ENCODE measurements around the gene TFCP2. TPM values are rescaled to one million over a fixed set of nuclear protein-coding genes. Genes with fewer than 3 reads are reported as not detected.

Gene TFCP2
- total and polyA plus RNA-seq, 8 donors, result 6.7 to 56.2 (median 9.2) TPM

- WGBS, 5 donors, result 88 to 99% (median 93%) methylated on average over 4 to 7 of the region's 7 CpGs
- intact Hi-C loops (cut with DNase I; ENCODE audit: low total_unique reads), result no loop called here
- Histone ChIP-seq H3K27ac (no peak overlapping the region), H3K36me3 (peaks cover 0 to 53% (median 46%) of the 10 kb centered on the region in 4 donors), H3K4me3 (no peak overlapping the region), H3K4me1 (no peaks in the 10 kb centered on the region), H3K9me3 (no peaks in the 10 kb centered on the region), H3K27me3 (no peaks in the 10 kb centered on the region)
- DNase-seq, result no peak
- TF ChIP-seq POLR2AphosphoS5 (IDR thresholded peaks at IDR 0.05), result no peak
- no peak for TF ChIP-seq POLR2A (IDR thresholded peaks at IDR 0.05)
- TF ChIP-seq CTCF (IDR thresholded peaks at IDR 0.05), result no peak
- TF ChIP-seq EP300 (IDR thresholded peaks at IDR 0.05), result no peak
These were observed 22.9 kb upstream of the TFCP2 start for GRCh38 chr12:51195841-51196240.

- H3K36me3 ChIP-seq, result peaks cover 6 to 45% (median 38%) of the 10 kb centered on the region in 4 donors
- no peak overlapping the region for H3K4me3 ChIP-seq
- H3K9me3 ChIP-seq, result no peaks in the 10 kb centered on the region
- no peaks in the 10 kb centered on the region for H3K27me3 ChIP-seq
- H3K4me1 ChIP-seq, result no peaks in the 10 kb centered on the region
- TF ChIP-seq POLR2A (IDR thresholded peaks at IDR 0.05) (no peak), EP300 (IDR thresholded peaks at IDR 0.05) (no peak), POLR2AphosphoS5 (IDR thresholded peaks at IDR 0.05) (no peak), CTCF (IDR thresholded peaks at IDR 0.05) (no peak)
- 84 to 95% (median 87%) methylated on average over 5 of the region's 5 CpGs for WGBS, 5 donors
- no peak for DNase-seq
- H3K27ac ChIP-seq, result no peak overlapping the region
- intact Hi-C loops (cut with DNase I; ENCODE audit: low total_unique reads), result no loop called here
These were observed 19.3 kb upstream of the TFCP2 start for GRCh38 chr12:51192284-51192671.

GRCh38 chr12:51191516-51192283 lies 18.8 kb upstream of the TFCP2 start:
- TF ChIP-seq EP300 (IDR thresholded peaks at IDR 0.05) (no peak), POLR2A (IDR thresholded peaks at IDR 0.05) (no peak), CTCF (IDR thresholded peaks at IDR 0.05) (no peak), POLR2AphosphoS5 (IDR thresholded peaks at IDR 0.05) (no peak)
- peaks cover 6 to 43% (median 35%) of the 10 kb centered on the region in 4 donors for H3K36me3 ChIP-seq
- 88 to 95% (median 92%) methylated on average over 12 of the region's 12 CpGs for WGBS, 5 donors

GRCh38 chr12:51190820-51191219 lies 17.9 kb upstream of the TFCP2 start:
- peaks cover 6 to 43% (median 34%) of the 10 kb centered on the region in 4 donors for H3K36me3 ChIP-seq
- no peak for DNase-seq
- TF ChIP-seq EP300 (IDR thresholded peaks at IDR 0.05) (no peak), POLR2A (IDR thresholded peaks at IDR 0.05) (no peak), CTCF (IDR thresholded peaks at IDR 0.05) (no peak), POLR2AphosphoS5 (IDR thresholded peaks at IDR 0.05) (no peak)
- H3K27ac ChIP-seq, result no peak overlapping the region
- no peaks in the 10 kb centered on the region for H3K27me3 ChIP-seq
- H3K4me3 ChIP-seq, result no peak overlapping the region
- H3K9me3 ChIP-seq, result no peaks in the 10 kb centered on the region
- intact Hi-C loops (cut with DNase I; ENCODE audit: low total_unique reads), result no loop called here
- 90 to 100% (median 94%) methylated on average over 3 to 4 of the region's 4 CpGs for WGBS, 5 donors
- no peaks in the 10 kb centered on the region for H3K4me1 ChIP-seq

More at GRCh38 chr12:51191516-51192283, 18.8 kb upstream of the TFCP2 start:
- intact Hi-C loops (cut with DNase I; ENCODE audit: low total_unique reads), result no loop called here
- Histone ChIP-seq H3K4me1 (no peaks in the 10 kb centered on the region), H3K4me3 (no peak overlapping the region), H3K9me3 (no peaks in the 10 kb centered on the region), H3K27ac (no peak overlapping the region), H3K27me3 (no peaks in the 10 kb centered on the region)
- no peak for DNase-seq
